ENCODE results near the gene CIDEA.

Gene CIDEA

GRCh38 chr18:12256951-12257350 is 2.8 kb downstream of the CIDEA start:
- no peak for TF ChIP-seq CTCF (IDR thresholded peaks at IDR 0.05)

GRCh38 chr18:12257996-12258718 is 4.0 kb downstream of the CIDEA start:
- no peak for TF ChIP-seq CTCF (IDR thresholded peaks at IDR 0.05)

GRCh38 chr18:12258719-12259705 is 4.9 kb downstream of the CIDEA start:
- TF ChIP-seq CTCF (IDR thresholded peaks at IDR 0.05), result no peak

- no peak for TF ChIP-seq CTCF (IDR thresholded peaks at IDR 0.05)
These were observed 8.6 kb downstream of the CIDEA start for GRCh38 chr18:12262748-12263147.

- TF ChIP-seq CTCF (IDR thresholded peaks at IDR 0.05), result no peak
These were observed 10.7 kb downstream of the CIDEA start for GRCh38 chr18:12264864-12265263.

- peak; percentile 88 for TF ChIP-seq CTCF (IDR thresholded peaks at IDR 0.05)
These were observed 17.4 kb downstream of the CIDEA start for GRCh38 chr18:12271376-12272235.

GRCh38 chr18:12274793-12275192 is 20.6 kb downstream of the CIDEA start:
- no peak for TF ChIP-seq CTCF (IDR thresholded peaks at IDR 0.05)
